GM19452 (cell line): ENCODE data around the gene HTT-AS.
A peak's percentile ranks its signal among the peaks of the same experiment; 100 is the strongest.
"Not testable (repeated sequence)": the region's sequence is repeated elsewhere in the genome, so short reads cannot be mapped to it uniquely, and the experiment has no call there.

Experiments used
- ATAC-seq: cut with Tn5 transposase; IDR thresholded peaks from one replicate; pipeline ENCODE4 v1.9.1; 2021; ENCODE audit not compliant: unreplicated experiment

HTT-AS gene

GRCh38 chr4:3074078-3074845 lies at the start of gene HTT-AS, which contains the start of gene HTT:
Gene HTT-AS (minus strand): TSS chr4:3074538.
Gene HTT (plus strand): TSS chr4:3074681. CDS start chr4:3074826, 145 bp downstream.
- ATAC-seq: peak; percentile 82

DNA sequence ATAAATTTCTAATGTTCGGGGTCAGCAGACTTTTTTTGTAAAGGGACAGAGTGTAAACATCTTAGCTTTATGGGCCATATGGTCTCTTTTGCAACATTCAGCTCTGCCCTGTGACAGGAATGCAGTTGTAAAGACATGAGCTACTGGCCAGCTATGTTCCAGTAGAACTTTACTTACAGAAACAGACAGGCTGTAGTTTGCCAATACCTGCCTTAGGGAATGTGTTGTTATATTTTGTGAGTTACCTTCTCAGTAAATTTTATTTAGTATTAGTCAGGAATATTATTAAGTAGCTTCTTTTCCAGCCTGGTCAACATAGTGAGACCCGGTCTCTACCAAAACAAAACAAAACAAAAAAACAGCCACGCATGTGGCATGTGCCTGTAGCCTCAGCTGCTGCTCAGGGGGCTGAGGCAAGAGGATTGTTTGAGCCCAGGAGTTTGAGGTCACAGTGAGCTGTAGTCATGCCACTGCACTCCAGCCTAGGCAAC lies 48.9 kb upstream of the HTT-AS start:
- ATAC-seq: no peak

DNA sequence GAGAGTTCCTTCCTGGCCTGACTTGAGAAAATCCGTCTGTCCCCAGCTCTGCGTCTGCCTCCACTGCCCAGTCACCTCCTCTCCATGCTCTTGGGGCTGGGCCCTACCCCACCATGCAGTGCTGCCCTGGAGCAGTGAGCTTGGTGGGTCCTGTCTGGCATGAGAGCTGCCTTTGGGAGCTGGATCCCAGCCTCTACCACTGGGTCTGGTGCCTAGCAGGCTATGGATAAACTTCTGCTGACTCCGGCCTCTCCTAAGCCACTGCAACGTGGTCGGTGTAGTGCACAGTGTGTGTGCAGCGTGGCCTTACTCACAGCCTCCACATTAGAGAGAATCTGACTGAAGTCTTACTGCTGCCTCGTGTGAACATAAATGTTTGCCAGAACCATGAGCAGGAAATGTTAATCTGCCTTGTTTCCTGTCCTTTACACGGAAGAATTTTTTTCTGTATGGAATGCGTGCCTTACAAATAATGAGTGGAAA lies 47.8 kb upstream of the HTT-AS start:
- no peak for ATAC-seq

DNA sequence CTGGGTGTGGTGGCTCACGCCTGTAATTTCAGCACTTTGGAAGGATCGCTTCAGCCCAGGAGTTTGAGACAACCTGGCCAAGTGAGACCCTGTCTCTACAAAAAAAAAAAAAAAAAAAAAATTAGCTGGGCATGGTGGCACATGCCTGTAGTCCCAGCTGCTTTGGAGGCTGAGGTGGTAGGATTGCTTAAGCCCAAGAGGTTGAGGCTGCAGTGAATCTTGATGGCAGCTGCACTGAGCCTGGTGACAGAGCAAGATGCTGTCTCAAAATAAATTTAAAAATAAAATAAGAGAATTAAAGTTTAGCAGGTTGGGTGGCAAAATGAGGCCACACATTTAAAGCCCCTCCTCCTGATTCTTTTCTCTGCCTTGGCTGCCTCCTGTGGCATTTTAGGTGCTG lies 47.3 kb upstream of the HTT-AS start:
- no peak for ATAC-seq

DNA sequence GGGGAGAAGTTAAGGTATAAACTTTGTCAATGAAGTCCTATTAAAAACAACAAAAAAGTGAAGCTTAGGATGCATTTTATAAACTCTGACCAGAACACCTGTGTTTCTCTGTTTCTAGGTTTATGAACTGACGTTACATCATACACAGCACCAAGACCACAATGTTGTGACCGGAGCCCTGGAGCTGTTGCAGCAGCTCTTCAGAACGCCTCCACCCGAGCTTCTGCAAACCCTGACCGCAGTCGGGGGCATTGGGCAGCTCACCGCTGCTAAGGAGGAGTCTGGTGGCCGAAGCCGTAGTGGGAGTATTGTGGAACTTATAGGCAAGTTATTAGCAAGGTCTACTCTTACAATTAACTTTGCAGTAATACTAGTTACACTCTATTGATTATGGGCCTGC lies 46.8 kb upstream of the HTT-AS start:
- ATAC-seq: no peak

GRCh38 chr4:3119464-3119863 lies 45.1 kb upstream of the HTT-AS start:
- no peak for ATAC-seq

DNA sequence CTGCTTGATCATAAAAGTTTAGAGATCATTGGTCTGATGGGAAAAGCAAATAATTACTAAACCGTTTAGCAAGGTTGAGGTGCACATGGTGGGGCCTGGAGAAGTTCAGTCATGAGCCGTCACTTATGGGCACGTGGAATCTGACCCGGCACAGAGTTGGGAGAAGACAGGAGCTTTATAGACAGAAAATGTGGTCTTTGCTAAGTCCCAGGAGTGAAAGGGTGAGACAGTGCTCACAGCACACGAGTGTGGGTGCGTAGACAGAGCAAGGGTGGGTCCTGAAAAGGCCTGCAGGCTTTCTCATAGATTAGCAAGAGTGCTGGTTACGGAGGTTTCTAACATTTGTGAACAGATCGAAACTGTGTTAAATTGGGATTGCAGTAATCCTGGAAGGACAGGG lies 44.0 kb upstream of the HTT-AS start:
- no peak for ATAC-seq

- ATAC-seq: no peak
These were observed 42.6 kb upstream of the HTT-AS start for GRCh38 chr4:3116955-3117354.

DNA sequence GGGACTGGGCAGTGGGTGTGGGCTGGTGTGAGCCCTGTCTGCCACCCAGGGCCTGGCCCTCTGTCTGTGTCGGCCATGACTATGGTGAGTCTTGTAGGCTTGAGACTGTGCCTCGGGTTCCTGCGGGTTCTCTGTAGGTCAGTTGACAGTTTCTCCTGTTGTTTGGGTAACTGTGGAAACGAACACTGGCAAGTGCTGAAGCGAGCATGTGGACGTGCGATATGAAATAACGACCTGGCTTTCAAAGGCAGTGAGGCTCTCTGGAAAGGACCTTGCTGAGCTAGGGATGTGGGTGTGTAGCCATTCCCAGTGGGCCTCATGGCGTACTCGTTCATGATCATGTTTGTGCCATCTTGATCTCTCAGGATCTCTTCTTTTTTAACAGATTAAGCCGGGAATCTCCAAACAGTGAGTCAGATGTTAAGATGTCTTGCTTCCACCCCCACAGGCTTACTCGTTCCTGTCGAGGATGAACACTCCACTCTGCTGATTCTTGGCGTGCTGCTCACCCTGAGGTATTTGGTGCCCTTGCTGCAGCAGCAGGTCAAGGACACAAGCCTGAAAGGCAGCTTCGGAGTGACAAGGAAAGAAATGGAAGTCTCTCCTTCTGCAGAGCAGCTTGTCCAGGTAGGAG lies 41.4 kb upstream of the HTT-AS start:
- ATAC-seq: no peak

DNA sequence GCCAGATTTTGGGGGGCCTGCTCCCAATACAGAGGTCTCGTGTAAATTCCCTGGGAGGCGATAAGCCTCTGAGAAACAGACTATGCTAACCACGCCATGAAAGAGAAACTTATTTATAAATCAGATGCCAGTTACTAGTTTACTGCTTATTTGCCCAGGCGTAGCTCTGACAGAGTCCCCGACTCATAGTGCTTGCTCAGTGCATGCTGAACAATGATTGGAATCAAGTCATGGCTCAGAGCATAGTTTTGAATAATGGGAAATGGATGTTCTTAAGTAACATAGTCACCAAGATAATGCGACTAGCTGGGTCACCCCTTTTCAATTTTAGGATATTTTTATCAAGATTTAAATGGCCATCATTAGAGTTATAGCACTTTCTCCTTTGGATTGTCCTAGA lies 40.0 kb upstream of the HTT-AS start:
- ATAC-seq: no peak

DNA sequence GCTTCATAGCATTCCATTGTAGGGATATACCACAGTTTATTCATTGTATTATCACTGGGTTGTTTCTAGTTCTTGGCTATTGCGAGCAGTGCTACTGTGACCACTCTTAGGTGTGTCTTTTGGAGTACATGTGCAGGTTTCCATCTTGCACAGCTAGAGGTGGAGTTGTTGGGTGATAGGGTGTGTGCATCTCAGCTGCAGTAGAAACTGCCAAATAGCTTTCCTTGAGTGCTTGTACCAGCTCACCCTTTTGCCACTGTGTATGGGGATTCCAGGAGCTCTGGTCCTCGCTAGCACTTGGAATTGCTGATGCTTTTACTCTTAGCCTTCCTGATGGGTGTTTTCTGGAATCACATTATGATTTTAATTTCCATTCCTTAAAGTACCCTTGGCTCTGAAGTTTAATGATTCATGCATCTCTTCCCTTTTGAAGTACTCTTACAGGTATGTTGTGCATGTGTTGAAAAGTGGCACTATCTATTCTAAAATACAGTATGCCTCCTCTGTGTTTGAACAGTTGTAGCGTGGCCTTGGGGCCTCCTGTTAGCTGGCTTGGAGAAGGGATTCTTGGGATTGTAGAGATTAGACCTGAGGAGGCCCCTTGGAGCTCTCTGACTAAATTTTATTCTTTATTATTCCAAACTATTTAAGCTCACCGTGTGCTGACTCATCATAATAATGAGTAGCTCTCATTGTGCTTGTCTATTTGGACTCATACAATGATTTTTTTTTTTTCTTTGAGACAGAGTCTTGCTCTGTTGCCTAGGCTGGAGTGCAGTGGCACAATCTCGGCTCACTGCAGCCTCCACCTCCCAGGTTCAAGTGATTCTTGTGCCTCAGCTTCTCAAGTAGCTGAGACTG lies 38.5 kb upstream of the HTT-AS start:
- no peak for ATAC-seq

- ATAC-seq: no peak
These were observed 37.9 kb upstream of the HTT-AS start for GRCh38 chr4:3112201-3112600.

GRCh38 chr4:3111461-3111860 lies 37.1 kb upstream of the HTT-AS start:
- no peak for ATAC-seq

- ATAC-seq: no peak
These were observed 33.9 kb upstream of the HTT-AS start for GRCh38 chr4:3108211-3108610.

GRCh38 chr4:3107691-3108121 lies 33.4 kb upstream of the HTT-AS start:
- ATAC-seq: no peak

- ATAC-seq: no peak
These were observed 32.9 kb upstream of the HTT-AS start for GRCh38 chr4:3107271-3107670.

DNA sequence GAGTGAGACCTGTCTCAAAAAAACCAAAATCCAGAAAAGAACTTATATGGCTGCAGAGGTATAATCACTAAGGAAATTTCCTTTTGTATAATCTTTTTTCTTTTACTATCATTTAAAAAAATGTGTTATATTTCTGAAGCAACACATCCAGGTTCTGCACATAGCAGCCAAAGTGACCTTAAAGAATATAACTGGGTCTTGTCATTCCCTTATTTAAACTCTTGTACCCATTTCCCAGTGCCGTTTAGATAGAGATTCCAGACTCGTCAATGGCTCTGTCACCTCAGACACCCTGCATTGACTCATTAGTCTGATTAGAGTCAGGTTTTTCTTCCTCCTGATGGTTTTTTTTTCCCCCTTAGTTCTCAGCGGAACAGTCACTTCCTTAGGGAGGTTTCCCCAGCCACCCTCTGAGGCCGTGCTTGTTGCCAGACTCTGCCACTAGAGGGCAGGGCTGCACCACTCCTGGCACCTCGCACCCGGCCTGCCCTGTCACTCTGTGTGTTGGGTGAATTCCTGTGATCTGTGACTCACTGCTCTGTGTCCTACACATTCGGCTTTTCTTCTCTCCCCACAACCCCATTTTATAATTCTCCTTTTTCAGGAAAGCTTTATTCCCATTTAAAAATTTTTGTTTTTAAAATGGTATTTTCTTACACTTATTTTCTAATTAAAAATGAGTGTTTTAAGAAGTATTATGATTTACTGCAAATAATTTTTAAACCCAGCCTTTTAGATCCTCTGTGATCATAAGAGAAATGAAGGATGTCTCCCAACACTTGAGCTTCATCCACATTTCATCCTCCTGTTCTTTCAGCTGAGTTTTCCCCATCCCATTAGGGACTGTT lies 32.2 kb upstream of the HTT-AS start:
- ATAC-seq: peak; percentile 88

- ATAC-seq: no peak
These were observed 24.0 kb upstream of the HTT-AS start for GRCh38 chr4:3098346-3098745.

DNA sequence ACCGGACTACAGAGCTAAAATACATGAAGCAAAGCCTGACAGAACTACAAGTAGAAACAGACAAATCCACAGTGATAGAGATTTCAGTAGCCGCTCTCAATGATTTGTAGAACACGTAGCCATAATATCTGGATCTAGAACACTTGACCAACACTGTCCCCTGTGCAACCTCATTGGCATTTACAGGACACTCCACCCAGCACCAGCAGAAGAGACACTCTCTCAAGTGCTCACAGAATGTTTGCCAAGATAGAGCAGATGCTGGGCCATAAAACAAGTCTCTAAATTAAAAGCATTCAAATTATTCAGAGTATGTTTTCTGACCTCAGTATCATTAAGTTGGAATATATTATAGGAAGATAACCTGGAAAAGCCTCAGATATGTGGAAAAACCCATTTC lies 21.9 kb upstream of the HTT-AS start:
- ATAC-seq: no peak

DNA sequence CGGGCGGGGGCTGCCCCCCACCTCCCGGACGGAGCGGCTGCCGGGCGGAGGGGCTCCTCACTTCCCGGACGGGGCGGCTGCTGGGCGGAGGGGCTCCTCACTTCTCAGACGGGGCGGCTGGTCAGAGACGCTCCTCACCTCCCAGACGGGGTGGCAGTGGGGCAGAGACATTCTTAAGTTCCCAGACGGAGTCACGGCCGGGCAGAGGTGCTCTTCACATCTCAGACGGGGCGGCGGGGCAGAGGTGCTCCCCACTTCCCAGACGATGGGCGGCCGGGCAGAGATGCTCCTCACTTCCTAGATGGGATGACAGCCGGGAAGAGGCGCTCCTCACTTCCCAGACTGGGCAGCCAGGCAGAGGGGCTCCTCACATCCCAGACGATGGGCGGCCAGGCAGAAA lies 20.4 kb upstream of the HTT-AS start:
- not testable (repeated sequence) for ATAC-seq
